HepG2 (cell line): ENCODE data around the gene LHPP. TPM values are rescaled to one million over a fixed set of nuclear protein-coding genes. Genes with fewer than 3 reads are reported as not detected.

Experiments used
- ATAC-seq: fragments of 200-7000 bp; cut with Tn5 transposase; 3 replicates; pipeline ENCODE4 v1.9.1; 2020; ENCODE audit warnings: mild to moderate bottlenecking, moderate library complexity
- BruUV-seq: library from RNA; stranded (reverse); fragments of 400-500 nt; replicated peaks from 2 replicates; lab custom pipeline; 2021; lab: Mats Ljungman, UMichigan
- CTCF ChIA-PET: fragments of 300-600 bp; formaldehyde crosslinking; extraction: SDS; loops from one replicate; lab custom pipeline; 2021; ENCODE audit warnings: low total read pairs, inconsistent platforms, low intra/inter-chr PET ratio; lab: Yijun Ruan, JAX
- POLR2A ChIA-PET: fragments of 350-600 bp; sonication (Branson Sonifier 250); formaldehyde crosslinking; loops from one replicate; lab custom pipeline; 2020; ENCODE audit warnings: antibody characterized with exemption, inconsistent platforms; lab: Yijun Ruan, JAX
- DNase-seq: peaks from one replicate; pipeline ENCODE4 v3.0.0-alpha.2; 2015; ENCODE audit warnings: low spot score
- FAIRE-seq: peaks from 3 replicates; lab custom pipeline; 2011; peaks lifted over from hg19 to GRCh38; lab: Jason Lieb, UNC
- H2AFZ ChIP-seq: one replicate; pipeline ENCODE4 v1.6.1; 2011; ENCODE audit warnings: low read length, inconsistent platforms
- H3K27ac ChIP-seq: fragments of 300-600 bp; 3 replicates; pipeline ENCODE4 v1.8.0; 2011; ENCODE audit warnings: mixed run types, mild to moderate bottlenecking, mixed read lengths, low read length, inconsistent platforms; ENCODE audit not compliant: insufficient read depth; ENCODE audit errors: extremely low read length
- H3K27me3 ChIP-seq, 2 experiments: fragments of 200-600 bp in 1 of 2; 2 replicates in 1 of 2; 3 replicates in 1 of 2; pipeline versions ENCODE4 v1.6.0 to v1.8.0; 2011; ENCODE audit warnings: low read length in 2 of 2, mild to moderate bottlenecking in 2 of 2, moderate library complexity in 2 of 2, inconsistent platforms in 1 of 2; ENCODE audit not compliant: insufficient read depth in 2 of 2, control insufficient read depth in 1 of 2
- H3K36me3 ChIP-seq, 2 experiments: fragments of 200-600 bp in 1 of 2; replicated peaks in 1 of 2; 2 replicates in 1 of 2; 3 replicates in 1 of 2; pipeline versions ENCODE4 v1.5.1 to v1.8.0; 2011; ENCODE audit warnings: low read length in 2 of 2, inconsistent platforms in 1 of 2; ENCODE audit not compliant: insufficient read depth in 2 of 2, control insufficient read depth in 1 of 2
- H3K4me1 ChIP-seq: 2 replicates; pipeline ENCODE4 v1.5.1; 2012; ENCODE audit warnings: low read length, inconsistent platforms; ENCODE audit not compliant: insufficient read depth
- H3K4me2 ChIP-seq: 2 replicates; pipeline ENCODE4 v1.6.0; 2011; ENCODE audit warnings: low read depth, low read length, inconsistent platforms
- H3K4me3 ChIP-seq, 3 experiments: fragments of 200-600 bp in 1 of 3; sonication (generic), shearing (Covaris generic) in 1 of 3; replicated peaks in 1 of 3; 2 replicates each; pipeline ENCODE4 v1.5.1; 2011 to 2016; ENCODE audit warnings: low read length in 3 of 3, inconsistent platforms in 2 of 3, low read depth in 2 of 3, mild to moderate bottlenecking in 2 of 3, control low read depth in 1 of 3, mixed read lengths in 1 of 3; ENCODE audit not compliant: insufficient read depth in 1 of 3
- H3K79me2 ChIP-seq: one replicate; pipeline ENCODE4 v1.6.1; 2011; ENCODE audit warnings: low read length, inconsistent platforms; ENCODE audit not compliant: insufficient read depth
- H3K9ac ChIP-seq: 2 replicates; pipeline ENCODE4 v1.6.0; 2011; ENCODE audit warnings: mild to moderate bottlenecking, low read depth, low read length, inconsistent platforms; ENCODE audit not compliant: insufficient read depth
- H3K9me3 ChIP-seq: 2 replicates; pipeline ENCODE4 v1.5.1; 2012; ENCODE audit warnings: mild to moderate bottlenecking, low read length
- H4K20me1 ChIP-seq: 2 replicates; pipeline ENCODE4 v1.6.0; 2011; ENCODE audit warnings: inconsistent platforms, mild to moderate bottlenecking, low read length, moderate library complexity; ENCODE audit not compliant: insufficient read depth
- AKAP8 ChIP-seq: sonication (generic); formaldehyde crosslinking; IDR thresholded peaks from 2 replicates; pipeline ENCODE4 v1.5.1; 2020; ENCODE audit warnings: mild to moderate bottlenecking, missing genetic modification reagents
- AKNA ChIP-seq: sonication (generic); formaldehyde crosslinking; IDR thresholded peaks from 2 replicates; pipeline ENCODE4 v1.4.0; 2020; ENCODE audit warnings: missing genetic modification reagents, borderline replicate concordance
- ARNT2 ChIP-seq: sonication (generic); formaldehyde crosslinking; IDR thresholded peaks from 2 replicates; pipeline ENCODE4 v1.8.0; 2022; ENCODE audit warnings: mild to moderate bottlenecking, low read depth, missing genetic modification reagents, moderate library complexity
- CBX1 ChIP-seq: IDR thresholded peaks from one replicate; pipeline ENCODE4 v1.6.1; 2016; ENCODE audit warnings: antibody characterized with exemption, low read depth
- DPF2 ChIP-seq: sonication (generic); formaldehyde crosslinking; IDR thresholded peaks from 2 replicates; pipeline ENCODE4 v1.4.0; 2020; ENCODE audit warnings: mild to moderate bottlenecking, low read depth, missing genetic modification reagents, borderline replicate concordance
- HHEX ChIP-seq: IDR thresholded peaks from 2 replicates; pipeline ENCODE4 v1.6.1; 2016; ENCODE audit warnings: control low read depth
- IKZF1 ChIP-seq: fragments of 450-650 bp; IDR thresholded peaks from 2 replicates; pipeline ENCODE4 v1.7.1; 2016
- MTA3 ChIP-seq: sonication (generic); formaldehyde crosslinking; IDR thresholded peaks from 2 replicates; pipeline ENCODE4 v1.4.0; 2020; ENCODE audit warnings: missing genetic modification reagents
- NCOA5 ChIP-seq: sonication (generic); formaldehyde crosslinking; IDR thresholded peaks from 2 replicates; pipeline ENCODE4 v1.4.0; 2020; ENCODE audit warnings: missing genetic modification reagents
- NFE2L1 ChIP-seq: sonication (generic); formaldehyde crosslinking; IDR thresholded peaks from 2 replicates; pipeline ENCODE4 v1.4.0; 2020; ENCODE audit warnings: missing genetic modification reagents, mild to moderate bottlenecking, borderline replicate concordance
- NKX3-1 ChIP-seq: sonication (generic); formaldehyde crosslinking; IDR thresholded peaks from 2 replicates; pipeline ENCODE4 v1.5.0; 2020; ENCODE audit warnings: missing genetic modification reagents
- PHF5A ChIP-seq: IDR thresholded peaks from one replicate; pipeline ENCODE4 v1.6.1; 2018; ENCODE audit warnings: low read depth, missing genetic modification reagents; ENCODE audit not compliant: unreplicated experiment
- SKI ChIP-seq: fragments of 450-650 bp; IDR thresholded peaks from one replicate; pipeline ENCODE4 v1.6.1; 2018; ENCODE audit warnings: mild to moderate bottlenecking; ENCODE audit not compliant: partially characterized antibody
- WIZ ChIP-seq: sonication (generic); formaldehyde crosslinking; IDR thresholded peaks from 2 replicates; pipeline ENCODE4 v1.5.1; 2020; ENCODE audit warnings: mild to moderate bottlenecking, missing genetic modification reagents
- XBP1 ChIP-seq: sonication (generic); formaldehyde crosslinking; IDR thresholded peaks from 2 replicates; pipeline ENCODE4 v1.5.0; 2020; ENCODE audit warnings: missing genetic modification reagents
- ZNF414 ChIP-seq: sonication (generic); formaldehyde crosslinking; IDR thresholded peaks from 2 replicates; pipeline ENCODE4 v1.5.0; 2020; ENCODE audit warnings: missing genetic modification reagents
- WGBS: methylation state at CpG from one replicate; pipeline ENCODE4 v1.1.6; 2017; ENCODE audit warnings: low lambda C conversion rate; 5-methylcytosine and 5-hydroxymethylcytosine counted together
- in situ Hi-C: cut with HindIII; loops from 2 replicates; pipeline ENCODE4 v1.10.0; 2017; ENCODE audit warnings: low pct_unique_long_range_greater_than_20kb; ENCODE audit not compliant: extremely low pct_ligation_motif_present
- intact Hi-C: fragments of 100-400 bp; cut with micrococcal nuclease; formaldehyde crosslinking; loops from one replicate; pipeline ENCODE4 v1.10.0; 2022; ENCODE audit not compliant: unreplicated experiment
- polyA plus RNA-seq, 8 experiments: library from polyadenylated mRNA; depleted of rRNA in 3 of 8; stranded (reverse) in 7 of 8; unstranded in 1 of 8; fragments of >200 nt; fragmentation: Illumina TruSeq in 4 of 8; extraction: Trizol in 4 of 8; gene quantifications; 2 replicates each; pipeline versions ENCODE4 v1.2.1 to v1.2.3, GENCODE V29; 2011 to 2016; ENCODE audit warnings: low read depth in 4 of 8, missing spikeins in 1 of 8, mixed read lengths in 1 of 8; ENCODE audit not compliant: insufficient read depth in 1 of 8
- total RNA-seq, 5 experiments: library from RNA; depleted of rRNA; stranded (reverse); fragments of >200 nt; fragmentation: Illumina TruSeq; extraction: Trizol; gene quantifications; 2 replicates each; pipeline ENCODE4 v1.2.3, GENCODE V29; 2016; ENCODE audit warnings: low read depth in 1 of 5
- TF ChIP-seq, protein P1 (sequence below): IDR thresholded peaks from 2 replicates; pipeline ENCODE4 v1.6.1; 2016
- TF ChIP-seq, protein P2 (sequence below): IDR thresholded peaks from 2 replicates; pipeline ENCODE4 v1.6.1; 2016; ENCODE audit warnings: low read depth

The LHPP gene
- total and polyA plus RNA-seq, 2 of the 13 experiments (the other 11 are each of a cell fraction or from before 2014, with no cell fraction given): 5.2 to 13.1 TPM

DNA sequence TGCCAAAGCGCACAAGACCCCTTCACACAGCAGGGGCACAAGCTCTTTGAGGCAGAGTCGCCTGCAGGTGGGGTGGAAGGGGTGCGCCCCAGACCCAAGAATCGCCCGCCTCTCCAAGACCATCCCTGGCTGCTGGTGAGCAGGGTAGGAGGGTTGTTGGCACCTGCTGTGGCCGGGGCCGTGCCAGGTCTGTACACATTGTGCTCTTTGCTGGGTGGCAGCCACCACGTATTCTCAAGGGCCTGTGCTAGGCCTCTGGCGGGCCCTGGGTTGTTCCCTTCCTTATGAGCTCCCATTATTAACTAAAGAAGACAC is 84.4 kb downstream of the LHPP start:
- H3K4me2 ChIP-seq: no peak overlapping the region
- POLR2A ChIA-PET: no interaction called here
- no peak for TF ChIP-seq XBP1 (CRISPR knock-in tag)
- TF ChIP-seq NCOA5: no peak
- TF ChIP-seq, protein P1, sequence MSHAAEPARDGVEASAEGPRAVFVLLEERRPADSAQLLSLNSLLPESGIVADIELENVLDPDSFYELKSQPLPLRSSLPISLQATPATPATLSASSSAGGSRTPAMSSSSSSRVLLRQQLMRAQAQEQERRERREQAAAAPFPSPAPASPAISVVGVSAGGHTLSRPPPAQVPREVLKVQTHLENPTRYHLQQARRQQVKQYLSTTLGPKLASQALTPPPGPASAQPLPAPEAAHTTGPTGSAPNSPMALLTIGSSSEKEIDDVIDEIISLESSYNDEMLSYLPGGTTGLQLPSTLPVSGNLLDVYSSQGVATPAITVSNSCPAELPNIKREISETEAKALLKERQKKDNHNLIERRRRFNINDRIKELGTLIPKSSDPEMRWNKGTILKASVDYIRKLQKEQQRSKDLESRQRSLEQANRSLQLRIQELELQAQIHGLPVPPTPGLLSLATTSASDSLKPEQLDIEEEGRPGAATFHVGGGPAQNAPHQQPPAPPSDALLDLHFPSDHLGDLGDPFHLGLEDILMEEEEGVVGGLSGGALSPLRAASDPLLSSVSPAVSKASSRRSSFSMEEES (CRISPR knock-in tag): no peak
- TF ChIP-seq MTA3: no peak
- no peak for TF ChIP-seq CBX1
- TF ChIP-seq AKAP8: no peak
- TF ChIP-seq HHEX: no peak
- TF ChIP-seq IKZF1: no peak
- no peak for TF ChIP-seq NFE2L1 (CRISPR knock-in tag)
- TF ChIP-seq ARNT2: no peak
- TF ChIP-seq DPF2 (CRISPR knock-in tag): no peak
- no peak for TF ChIP-seq AKNA (CRISPR knock-in tag)
- no peak for TF ChIP-seq WIZ (CRISPR knock-in tag)
- TF ChIP-seq, protein P2, sequence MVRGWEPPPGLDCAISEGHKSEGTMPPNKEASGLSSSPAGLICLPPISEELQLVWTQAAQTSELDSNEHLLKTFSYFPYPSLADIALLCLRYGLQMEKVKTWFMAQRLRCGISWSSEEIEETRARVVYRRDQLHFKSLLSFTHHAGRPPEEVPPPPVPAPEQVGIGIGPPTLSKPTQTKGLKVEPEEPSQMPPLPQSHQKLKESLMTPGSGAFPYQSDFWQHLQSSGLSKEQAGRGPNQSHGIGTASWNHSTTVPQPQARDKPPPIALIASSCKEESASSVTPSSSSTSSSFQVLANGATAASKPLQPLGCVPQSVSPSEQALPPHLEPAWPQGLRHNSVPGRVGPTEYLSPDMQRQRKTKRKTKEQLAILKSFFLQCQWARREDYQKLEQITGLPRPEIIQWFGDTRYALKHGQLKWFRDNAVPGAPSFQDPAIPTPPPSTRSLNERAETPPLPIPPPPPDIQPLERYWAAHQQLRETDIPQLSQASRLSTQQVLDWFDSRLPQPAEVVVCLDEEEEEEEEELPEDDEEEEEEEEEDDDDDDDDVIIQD (CRISPR knock-in tag): no peak
- no peak for TF ChIP-seq PHF5A (CRISPR knock-in tag)
- TF ChIP-seq ZNF414 (CRISPR knock-in tag): no peak
- no peak for TF ChIP-seq NKX3-1 (CRISPR knock-in tag)
- TF ChIP-seq SKI: no peak

More for the DNA sequence above, 84.4 kb downstream of the LHPP start:
- Histone ChIP-seq H2AFZ (no peak overlapping the region), H3K9ac (no peak overlapping the region), H3K27me3 (peaks cover 0 to 1% of the 10 kb centered on the region in 2 experiments; a peak in 2 of 5 replicates), H3K4me1 (peaks cover 14% of the 10 kb centered on the region), H3K27ac (no peak overlapping the region), H3K36me3 (no peaks in the 10 kb centered on the region), H3K4me3 (no peak overlapping the region), H4K20me1 (no peaks in the 10 kb centered on the region), H3K79me2 (no peaks in the 10 kb centered on the region), H3K9me3 (no peaks in the 10 kb centered on the region)
- ATAC-seq (no peak), FAIRE-seq (no peak), DNase-seq (no peak)
- WGBS: 77% methylated on average over 2 of the region's 9 CpGs
- intact Hi-C loops (no loop called here), in situ Hi-C loops (no loop called here)
- no TSS peak for BruUV-seq
- CTCF ChIA-PET: no interaction called here
